ENCODE data around the gene KICS2. TPM values are rescaled to one million over a fixed set of nuclear protein-coding genes. Genes with fewer than 3 reads are reported as not detected.
"Not testable (repeated sequence)": the region's sequence is repeated elsewhere in the genome, so short reads cannot be mapped to it uniquely, and the experiment has no call there.

The KICS2 gene
- total RNA-seq, 2 donors from 2014 or later = 11.6 to 17.1 TPM

DNA sequence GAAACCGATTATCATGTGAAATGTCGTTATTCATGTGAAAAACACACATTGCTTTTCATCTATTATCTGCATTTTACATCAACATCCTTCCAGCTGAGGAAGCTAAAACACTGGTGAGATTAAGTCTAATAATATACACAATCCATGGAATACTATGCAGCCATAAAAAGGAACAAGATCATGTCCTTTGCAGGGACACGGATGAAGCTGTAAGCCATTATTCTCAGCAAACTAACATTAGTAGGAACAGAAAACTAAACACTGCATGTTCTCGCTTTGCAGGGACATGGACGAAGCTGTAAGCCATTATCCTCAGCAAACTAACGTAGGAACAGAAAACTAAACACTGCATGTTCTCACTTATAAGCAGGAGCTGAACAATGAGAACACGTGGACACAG lies 18.3 kb downstream of the KICS2 start:
- no peak for ATAC-seq (replicated peaks in 1 of 2)
- H3K4me3 Mint-ChIP-seq = no peak overlapping the region

DNA sequence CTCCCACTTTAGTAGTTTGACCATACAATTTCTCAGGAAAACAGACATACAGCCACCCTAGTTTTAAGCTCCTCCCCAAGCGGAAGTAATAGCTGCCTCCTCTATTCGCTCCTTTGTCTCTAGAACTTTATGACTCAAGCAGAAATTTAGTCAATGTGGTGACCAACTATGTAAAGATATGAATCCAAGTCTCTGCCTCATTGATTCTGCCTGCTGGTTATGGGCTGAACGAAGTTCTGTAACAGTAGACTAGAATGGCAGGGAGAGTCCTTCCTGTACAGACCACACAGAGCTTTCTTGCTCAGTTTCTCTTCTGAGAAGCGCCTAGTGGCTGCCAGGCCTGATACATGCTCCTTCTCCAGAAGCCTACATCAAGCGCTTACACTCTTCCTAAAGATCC lies 19.1 kb downstream of the KICS2 start:
- Mint-ChIP-seq H3K27me3 (ENCODE audit: low read depth) (no peaks in the 10 kb centered on the region), H3K4me1 (ENCODE audit: low read depth) (peaks cover 8% of the 10 kb centered on the region), H3K9me3 (no peaks in the 10 kb centered on the region), H3K4me3 (no peak overlapping the region), H3K36me3 (ENCODE audit: insufficient read depth in 2 of 2) (peaks cover 1 to 10% of the 10 kb centered on the region in 2 donors), H3K27ac (no peak overlapping the region)
- DNase-seq (no peak), ATAC-seq (replicated peaks in 1 of 2) (peak in 1 of 2 donors; percentile 80)

More for the DNA sequence above, 18.3 kb downstream of the KICS2 start:
- Mint-ChIP-seq H3K27ac (no peak overlapping the region), H3K27me3 (ENCODE audit: low read depth) (no peaks in the 10 kb centered on the region), H3K4me1 (ENCODE audit: low read depth) (peaks cover 8% of the 10 kb centered on the region), H3K36me3 (ENCODE audit: insufficient read depth in 2 of 2) (peaks cover 1 to 10% of the 10 kb centered on the region in 2 donors), H3K9me3 (no peaks in the 10 kb centered on the region)
- no peak for DNase-seq

DNA sequence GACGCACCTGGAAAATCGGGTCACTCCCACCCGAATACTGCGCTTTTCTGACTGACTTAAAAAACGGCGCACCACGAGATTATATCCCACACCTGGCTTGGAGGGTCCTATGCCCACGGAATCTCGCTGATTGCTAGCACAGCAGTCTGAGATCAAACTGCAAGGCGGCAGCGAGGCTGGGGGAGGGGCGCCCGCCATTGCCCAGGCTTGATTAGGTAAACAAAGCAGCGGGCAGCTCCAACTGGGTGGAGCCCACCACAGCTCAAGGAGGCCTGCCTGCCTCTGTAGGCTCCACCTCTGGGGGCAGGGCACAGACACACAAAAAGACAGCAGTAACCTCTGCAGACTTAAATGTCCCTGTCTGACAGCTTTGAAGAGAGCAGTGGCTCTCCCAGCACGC lies 26.3 kb downstream of the KICS2 start:
- Mint-ChIP-seq H3K36me3 (ENCODE audit: insufficient read depth in 2 of 2) (peaks cover 3 to 14% of the 10 kb centered on the region in 2 donors), H3K4me1 (ENCODE audit: low read depth) (peaks cover 11% of the 10 kb centered on the region)
- H3K27me3 Mint-ChIP-seq (ENCODE audit: low read depth); H3K9me3 Mint-ChIP-seq; H3K4me3 Mint-ChIP-seq; DNase-seq; ATAC-seq (replicated peaks in 1 of 2); H3K27ac Mint-ChIP-seq: not testable (repeated sequence)

DNA sequence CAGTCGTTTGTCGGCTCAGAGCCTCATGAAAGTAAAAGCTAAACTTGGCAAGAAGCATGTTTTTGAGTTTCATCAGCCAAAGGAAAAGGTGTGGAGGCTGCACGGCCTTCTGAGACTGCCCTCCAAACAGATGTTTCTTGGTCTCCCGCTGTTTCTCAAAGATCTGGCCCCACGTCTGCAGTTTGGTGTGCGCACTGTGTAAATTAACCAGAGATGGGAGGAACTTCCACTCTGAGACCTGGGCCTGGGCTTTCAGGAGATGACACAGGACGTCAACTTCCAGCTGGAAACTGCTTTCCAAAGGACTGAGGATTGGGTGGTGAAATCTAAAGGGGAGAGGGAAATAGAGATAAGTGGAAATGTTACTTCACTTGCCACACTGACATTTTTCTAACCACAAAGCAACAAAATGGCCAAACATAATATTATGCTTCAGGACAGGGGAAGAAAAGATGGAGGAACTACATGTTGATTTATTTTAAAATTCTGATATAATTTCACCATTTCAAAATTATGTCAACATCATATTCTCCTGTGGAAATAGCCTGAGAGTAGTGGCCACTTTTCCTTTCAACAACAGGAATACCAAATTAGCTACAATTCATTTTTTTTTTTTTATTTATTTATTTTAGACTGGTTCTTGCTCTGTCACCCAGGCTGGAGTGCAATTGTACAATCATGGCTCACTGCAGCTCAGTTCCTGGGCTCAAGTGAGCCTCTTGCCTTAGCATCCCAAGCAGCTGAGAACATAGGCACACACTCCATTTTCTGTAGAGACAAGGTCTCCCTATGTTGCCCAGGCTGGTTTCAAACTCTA lies 27.6 kb downstream of the KICS2 start:
- H3K27ac Mint-ChIP-seq = no peak overlapping the region
- DNase-seq = no peak
- no peak overlapping the region for H3K4me3 Mint-ChIP-seq
- H3K9me3 Mint-ChIP-seq = no peaks in the 10 kb centered on the region
- no peak for ATAC-seq (replicated peaks in 1 of 2)
- H3K4me1 Mint-ChIP-seq (ENCODE audit: low read depth) = peaks cover 11% of the 10 kb centered on the region
- peaks cover 3 to 14% of the 10 kb centered on the region in 2 donors for H3K36me3 Mint-ChIP-seq (ENCODE audit: insufficient read depth in 2 of 2)
- H3K27me3 Mint-ChIP-seq (ENCODE audit: low read depth) = no peaks in the 10 kb centered on the region

DNA sequence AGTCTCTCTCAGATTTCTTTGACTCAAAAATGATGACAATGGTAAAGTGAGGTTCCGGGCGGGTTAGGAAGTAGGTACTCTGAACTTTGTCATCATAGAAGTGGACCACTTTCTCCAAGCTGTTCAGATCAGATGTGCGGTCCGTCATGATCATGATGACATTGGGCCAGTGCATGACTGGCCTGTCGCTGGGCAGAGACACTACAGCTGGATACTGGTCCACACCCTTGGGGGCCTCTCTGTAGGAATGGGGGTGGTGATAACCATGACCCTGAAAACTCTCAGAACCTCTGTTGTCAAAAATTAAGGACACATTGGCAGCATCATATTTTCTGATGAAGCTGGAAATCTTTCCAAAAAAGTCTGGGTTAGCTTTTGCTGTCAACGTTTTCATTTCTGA lies 28.2 kb downstream of the KICS2 start:
- Mint-ChIP-seq H3K4me1 (ENCODE audit: low read depth) (peaks cover 11% of the 10 kb centered on the region), H3K9me3 (no peaks in the 10 kb centered on the region), H3K27ac (no peak overlapping the region), H3K4me3 (no peak overlapping the region), H3K27me3 (ENCODE audit: low read depth) (no peaks in the 10 kb centered on the region), H3K36me3 (ENCODE audit: insufficient read depth in 2 of 2) (peaks cover 3 to 14% of the 10 kb centered on the region in 2 donors)
- ATAC-seq (replicated peaks in 1 of 2) (no peak), DNase-seq (no peak)

DNA sequence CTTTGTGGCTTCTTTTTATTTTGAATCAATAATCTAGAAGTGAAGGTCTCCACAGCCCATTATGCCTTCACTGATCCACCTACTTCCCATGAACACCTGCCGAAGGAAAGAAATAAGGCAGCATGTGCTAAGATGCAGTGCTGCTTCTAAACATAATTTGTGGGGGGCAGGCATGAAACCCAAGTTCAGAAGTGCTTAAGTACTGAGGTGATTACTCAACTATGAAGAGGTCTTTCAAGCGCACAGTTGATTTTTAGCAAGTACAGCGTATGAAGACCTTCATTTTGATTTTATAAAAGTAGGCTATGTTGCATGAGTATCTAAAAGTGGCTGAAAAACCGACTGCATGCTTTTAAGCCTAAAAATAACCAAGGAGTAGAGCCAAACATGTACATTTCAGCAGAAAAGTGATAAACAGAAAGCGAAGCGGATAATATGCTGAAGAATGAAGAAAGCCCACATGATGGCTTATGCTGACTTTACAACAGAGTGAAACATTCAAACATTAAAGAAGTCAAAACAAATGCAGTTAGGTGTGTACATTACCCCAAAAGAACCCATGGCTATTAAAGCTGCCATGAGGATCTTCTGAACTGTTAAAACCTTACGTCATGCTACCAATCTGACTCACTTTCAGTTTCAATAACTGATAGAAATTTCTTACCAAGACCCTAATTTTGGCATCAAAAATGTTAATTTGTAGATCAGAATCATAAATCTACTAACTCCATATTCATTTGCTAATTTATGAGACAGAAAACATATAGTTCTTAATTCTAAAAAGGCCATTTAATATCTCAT lies 29.3 kb downstream of the KICS2 start:
- DNase-seq = no peak
- Mint-ChIP-seq H3K27ac (peak overlapping the region; percentile 29), H3K4me1 (ENCODE audit: low read depth) (peaks cover 11% of the 10 kb centered on the region), H3K36me3 (ENCODE audit: insufficient read depth in 2 of 2) (peaks cover 3 to 15% of the 10 kb centered on the region in 2 donors), H3K9me3 (no peaks in the 10 kb centered on the region), H3K4me3 (peak overlapping the region in 1 of 2 donors; percentile 45), H3K27me3 (ENCODE audit: low read depth) (no peaks in the 10 kb centered on the region)
- peak in 1 of 2 donors; percentile 26 for ATAC-seq (replicated peaks in 1 of 2)

GRCh38 chr12:64190140-64190539 lies 32.0 kb downstream of the KICS2 start:
- no peak for ATAC-seq (replicated peaks in 1 of 2)
- H3K9me3 Mint-ChIP-seq = no peaks in the 10 kb centered on the region
- no peak overlapping the region for H3K4me3 Mint-ChIP-seq

DNA sequence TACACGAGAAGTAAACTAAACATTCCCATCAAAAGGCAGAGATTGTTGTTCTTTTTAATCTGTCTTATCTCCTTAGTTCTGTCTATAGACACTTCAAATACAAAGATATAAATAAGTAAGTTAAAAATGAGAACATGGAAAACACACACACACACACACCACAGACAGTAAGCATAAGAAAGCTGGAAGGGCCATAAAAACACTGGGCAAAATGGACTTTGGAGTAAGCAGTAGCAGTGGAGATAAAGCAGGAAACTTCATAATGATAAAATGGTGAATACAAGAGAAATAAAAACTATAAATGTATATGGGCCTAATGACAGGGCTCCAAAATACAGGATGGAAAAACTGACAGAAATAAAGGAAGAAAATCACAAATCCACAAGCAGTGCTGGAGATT lies 32.6 kb downstream of the KICS2 start:
- no peak for ATAC-seq (replicated peaks in 1 of 2)
- H3K4me3 Mint-ChIP-seq = no peak overlapping the region

More at GRCh38 chr12:64190140-64190539, 32.0 kb downstream of the KICS2 start:
- Mint-ChIP-seq H3K27me3 (ENCODE audit: low read depth) (no peaks in the 10 kb centered on the region), H3K36me3 (ENCODE audit: insufficient read depth in 2 of 2) (peaks cover 3 to 15% of the 10 kb centered on the region in 2 donors), H3K4me1 (ENCODE audit: low read depth) (peaks cover 18% of the 10 kb centered on the region), H3K27ac (no peak overlapping the region)
- no peak for DNase-seq

GRCh38 chr12:64187794-64188193 lies 34.3 kb downstream of the KICS2 start:
- Mint-ChIP-seq H3K9me3 (no peaks in the 10 kb centered on the region), H3K27ac (no peak overlapping the region), H3K36me3 (ENCODE audit: insufficient read depth in 2 of 2) (peaks cover 0 to 6% of the 10 kb centered on the region in 2 donors), H3K4me1 (ENCODE audit: low read depth) (peaks cover 10% of the 10 kb centered on the region), H3K27me3 (ENCODE audit: low read depth) (no peaks in the 10 kb centered on the region), H3K4me3 (no peak overlapping the region)
- ATAC-seq (replicated peaks in 1 of 2) = no peak
- no peak for DNase-seq

More for the DNA sequence above, 32.6 kb downstream of the KICS2 start:
- Mint-ChIP-seq H3K27me3 (ENCODE audit: low read depth) (no peaks in the 10 kb centered on the region), H3K9me3 (no peaks in the 10 kb centered on the region), H3K27ac (no peak overlapping the region), H3K4me1 (ENCODE audit: low read depth) (peaks cover 18% of the 10 kb centered on the region), H3K36me3 (ENCODE audit: insufficient read depth in 2 of 2) (peaks cover 3 to 13% of the 10 kb centered on the region in 2 donors)
- DNase-seq = no peak

- Mint-ChIP-seq H3K4me1 (ENCODE audit: low read depth) (peaks cover 7% of the 10 kb centered on the region), H3K27ac (no peak overlapping the region), H3K4me3 (no peak overlapping the region), H3K9me3 (no peaks in the 10 kb centered on the region), H3K27me3 (ENCODE audit: low read depth) (no peaks in the 10 kb centered on the region), H3K36me3 (ENCODE audit: insufficient read depth in 2 of 2) (peaks cover 0 to 3% of the 10 kb centered on the region in 2 donors)
- no peak for ATAC-seq (replicated peaks in 1 of 2)
- no peak for DNase-seq
These were observed 34.7 kb downstream of the KICS2 start for GRCh38 chr12:64187370-64187769.

GRCh38 chr12:64186789-64187188 lies 35.3 kb downstream of the KICS2 start:
- Mint-ChIP-seq H3K4me3 (no peak overlapping the region), H3K9me3 (no peaks in the 10 kb centered on the region)

DNA sequence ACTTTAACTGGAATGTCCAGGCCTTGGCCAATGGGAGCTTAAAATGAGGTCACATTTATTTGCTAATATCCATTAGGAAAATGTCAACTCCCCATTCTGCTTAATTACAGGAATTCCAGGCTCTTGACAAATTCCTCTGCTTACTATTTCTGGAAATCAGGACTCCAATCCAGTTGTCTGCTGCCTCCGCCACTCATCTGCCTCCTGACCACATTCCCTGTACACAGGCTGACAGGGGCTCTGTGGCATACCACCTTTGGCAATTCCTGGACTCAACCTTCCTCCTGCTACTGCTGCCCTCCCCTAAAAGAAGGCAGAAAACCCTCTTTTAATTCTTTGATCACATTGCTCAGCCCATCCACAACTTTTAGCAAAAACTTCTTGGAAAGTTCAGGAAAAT lies 37.9 kb downstream of the KICS2 start:
- no peaks in the 10 kb centered on the region for H3K27me3 Mint-ChIP-seq (ENCODE audit: low read depth)
- no peaks in the 10 kb centered on the region for H3K9me3 Mint-ChIP-seq
- DNase-seq = no peak
- ATAC-seq (replicated peaks in 1 of 2) = no peak
- H3K36me3 Mint-ChIP-seq (ENCODE audit: insufficient read depth in 2 of 2) = peaks cover 0 to 1% of the 10 kb centered on the region in 2 donors
- no peak overlapping the region for H3K27ac Mint-ChIP-seq
- H3K4me3 Mint-ChIP-seq = no peak overlapping the region
- H3K4me1 Mint-ChIP-seq (ENCODE audit: low read depth) = peaks cover 7% of the 10 kb centered on the region

More at GRCh38 chr12:64186789-64187188, 35.3 kb downstream of the KICS2 start:
- Mint-ChIP-seq H3K4me1 (ENCODE audit: low read depth) (peaks cover 7% of the 10 kb centered on the region), H3K27me3 (ENCODE audit: low read depth) (no peaks in the 10 kb centered on the region), H3K27ac (no peak overlapping the region), H3K36me3 (ENCODE audit: insufficient read depth in 2 of 2) (peaks cover 0 to 1% of the 10 kb centered on the region in 2 donors)
- peak; percentile 94 to 100 for ATAC-seq (replicated peaks in 1 of 2)
- peak; percentile 26 to 29 for DNase-seq

All from activated T-cell treated with anti-CD3 and anti-CD28 coated beads, Interleukin-2, amount 50 U/mL, for 72 hours (primary cell).